HS-5 (cell line): ENCODE data around the gene CUL1.
"Not testable (repeated sequence)": the region's sequence is repeated elsewhere in the genome, so short reads cannot be mapped to it uniquely, and the experiment has no call there.

ENCODE experiments used
- DNase-seq: peaks from one replicate; pipeline ENCODE4 v3.0.0-alpha.2; 2012; ENCODE audit warnings: low read depth

Gene CUL1

GRCh38 chr7:148697256-148698006 lies 1.3 kb upstream of the CUL1 start:
- DNase-seq, result no peak

- DNase-seq, result no peak
Measured at GRCh38 chr7:148698007-148698396, 701 bp upstream of the CUL1 start.

GRCh38 chr7:148699024-148699781 lies 500 bp downstream of the CUL1 start:
- no peak for DNase-seq

- no peak for DNase-seq
Measured at GRCh38 chr7:148699782-148700629, 1.3 kb downstream of the CUL1 start.

- DNase-seq, result no peak
Measured at GRCh38 chr7:148700661-148701064, 2.0 kb downstream of the CUL1 start.

- no peak for DNase-seq
Measured at GRCh38 chr7:148701414-148701813, 2.7 kb downstream of the CUL1 start.

GRCh38 chr7:148702876-148703670 lies 4.4 kb downstream of the CUL1 start:
- no peak for DNase-seq

- not testable (repeated sequence) for DNase-seq
Measured at GRCh38 chr7:148703671-148703962, 4.9 kb downstream of the CUL1 start.

- DNase-seq, result no peak
Measured at GRCh38 chr7:148704189-148704588, 5.5 kb downstream of the CUL1 start.

- no peak for DNase-seq
Measured at GRCh38 chr7:148704970-148705369, 6.3 kb downstream of the CUL1 start.

GRCh38 chr7:148706368-148706767 lies 7.7 kb downstream of the CUL1 start:
- no peak for DNase-seq

GRCh38 chr7:148708026-148708885 lies 9.6 kb downstream of the CUL1 start:
- DNase-seq, result no peak

- no peak for DNase-seq
Measured at GRCh38 chr7:148709014-148709413, 10.3 kb downstream of the CUL1 start.

- DNase-seq, result not testable (repeated sequence)
Measured at GRCh38 chr7:148710426-148710825, 11.7 kb downstream of the CUL1 start.

GRCh38 chr7:148711191-148712102 lies 12.7 kb downstream of the CUL1 start:
- no peak for DNase-seq

- DNase-seq, result no peak
Measured at GRCh38 chr7:148712678-148713329, 14.1 kb downstream of the CUL1 start.

GRCh38 chr7:148714498-148714897 lies 15.8 kb downstream of the CUL1 start:
- DNase-seq, result no peak

- DNase-seq, result no peak
Measured at GRCh38 chr7:148715027-148715426, 16.3 kb downstream of the CUL1 start.

GRCh38 chr7:148717266-148717793 lies 18.6 kb downstream of the CUL1 start:
- DNase-seq, result no peak
